Ectodermal cell (in vitro differentiated cells): ENCODE data around the gene NEDD9.

Experiments
- H3K27ac ChIP-seq: 2 replicates; pipeline ENCODE4 v1.7.0; 2013; ENCODE audit warnings: mild to moderate bottlenecking, low read depth, low read length; ENCODE audit not compliant: insufficient read depth, poor library complexity, severe bottlenecking
- H3K27me3 ChIP-seq: 2 replicates; pipeline ENCODE4 v1.7.0; 2013; ENCODE audit warnings: mild to moderate bottlenecking, low read length; ENCODE audit not compliant: insufficient read depth, control insufficient read depth, poor library complexity, severe bottlenecking
- H3K36me3 ChIP-seq: one replicate; pipeline ENCODE4 v1.7.0; 2013; ENCODE audit warnings: low read length; ENCODE audit not compliant: control insufficient read depth, insufficient read depth
- H3K4me1 ChIP-seq: one replicate; pipeline ENCODE4 v1.7.0; 2013; ENCODE audit warnings: low read length; ENCODE audit not compliant: control insufficient read depth, insufficient read depth
- H3K4me3 ChIP-seq: 2 replicates; pipeline ENCODE4 v1.7.0; 2013; ENCODE audit warnings: low read depth, low read length, control low read depth; ENCODE audit not compliant: insufficient read depth
- H3K9me3 ChIP-seq: 2 replicates; pipeline ENCODE4 v1.7.0; 2013; ENCODE audit warnings: mild to moderate bottlenecking, low read length, moderate library complexity; ENCODE audit not compliant: control insufficient read depth
- WGBS, 2 experiments: methylation state at CpG; one replicate each; pipeline ENCODE4 v1.1.7; 2013; ENCODE audit warnings: missing lambda C conversion rate in 2 of 2; 5-methylcytosine and 5-hydroxymethylcytosine counted together

NEDD9 gene

DNA sequence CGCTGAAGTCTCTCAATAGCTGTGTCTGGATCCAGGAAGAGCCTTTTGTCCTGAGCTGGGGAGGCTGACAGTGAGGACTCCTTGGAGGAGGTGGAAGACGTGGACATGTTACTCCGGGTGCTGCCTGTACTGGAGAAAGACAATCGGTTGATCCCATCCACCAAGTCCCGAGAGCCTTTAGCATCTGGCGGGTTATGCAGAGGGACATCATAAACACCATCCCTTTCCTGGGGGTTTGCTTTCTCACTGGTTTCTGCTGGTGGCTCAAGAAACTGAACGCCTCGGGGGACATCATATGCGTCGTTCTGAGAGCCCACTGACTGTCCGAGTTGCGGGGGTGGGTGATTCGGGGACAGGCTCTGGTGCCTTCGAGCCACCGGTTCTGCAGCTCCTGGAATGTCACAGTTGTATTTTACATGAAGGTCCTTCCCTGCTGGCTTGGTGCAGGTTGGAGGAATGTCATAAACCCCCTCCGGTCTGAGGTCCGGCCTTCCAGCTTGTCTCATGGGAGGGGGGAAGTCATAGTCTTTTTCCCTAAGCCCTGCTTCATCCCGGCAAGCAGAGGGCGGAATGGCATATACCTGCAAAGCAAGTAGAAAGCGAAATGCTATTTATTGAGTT, 41.7 kb downstream of the NEDD9 start:
- Histone ChIP-seq H3K4me1 (peaks cover 13% of the 10 kb centered on the region), H3K27ac (no peak overlapping the region), H3K27me3 (no peaks in the 10 kb centered on the region), H3K9me3 (no peaks in the 10 kb centered on the region), H3K36me3 (peaks cover 23% of the 10 kb centered on the region), H3K4me3 (no peak overlapping the region)
- WGBS, 2 experiments: 95 to 96% methylated on average over 20 of the region's 20 CpGs

- Histone ChIP-seq H3K4me1 (peaks cover 13% of the 10 kb centered on the region), H3K4me3 (no peak overlapping the region), H3K27me3 (no peaks in the 10 kb centered on the region), H3K9me3 (no peaks in the 10 kb centered on the region), H3K36me3 (peaks cover 23% of the 10 kb centered on the region), H3K27ac (no peak overlapping the region)
- WGBS, 2 experiments: 94 to 96% methylated on average over 20 to 21 of the region's 21 CpGs
Observed at GRCh38 chr6:11189865-11190624, 42.4 kb downstream of the NEDD9 start.

- Histone ChIP-seq H3K27me3 (no peaks in the 10 kb centered on the region), H3K36me3 (peaks cover 20% of the 10 kb centered on the region)
- 97% methylated on average over 4 to 5 of the region's 5 CpGs for whole genome bisulfite sequencing, 2 experiments
Observed at GRCh38 chr6:11188161-11188915, 44.1 kb downstream of the NEDD9 start.

GRCh38 chr6:11187301-11187700, 45.2 kb downstream of the NEDD9 start:
- Histone ChIP-seq H3K4me1 (peaks cover 3% of the 10 kb centered on the region), H3K36me3 (peaks cover 14% of the 10 kb centered on the region), H3K4me3 (no peak overlapping the region), H3K27me3 (no peaks in the 10 kb centered on the region), H3K27ac (no peak overlapping the region), H3K9me3 (no peaks in the 10 kb centered on the region)
- 95% methylated on average over 6 of the region's 6 CpGs for WGBS, 2 experiments

More at GRCh38 chr6:11188161-11188915, 44.1 kb downstream of the NEDD9 start:
- Histone ChIP-seq H3K4me1 (peaks cover 3% of the 10 kb centered on the region), H3K4me3 (no peak overlapping the region), H3K9me3 (no peaks in the 10 kb centered on the region), H3K27ac (no peak overlapping the region)

DNA sequence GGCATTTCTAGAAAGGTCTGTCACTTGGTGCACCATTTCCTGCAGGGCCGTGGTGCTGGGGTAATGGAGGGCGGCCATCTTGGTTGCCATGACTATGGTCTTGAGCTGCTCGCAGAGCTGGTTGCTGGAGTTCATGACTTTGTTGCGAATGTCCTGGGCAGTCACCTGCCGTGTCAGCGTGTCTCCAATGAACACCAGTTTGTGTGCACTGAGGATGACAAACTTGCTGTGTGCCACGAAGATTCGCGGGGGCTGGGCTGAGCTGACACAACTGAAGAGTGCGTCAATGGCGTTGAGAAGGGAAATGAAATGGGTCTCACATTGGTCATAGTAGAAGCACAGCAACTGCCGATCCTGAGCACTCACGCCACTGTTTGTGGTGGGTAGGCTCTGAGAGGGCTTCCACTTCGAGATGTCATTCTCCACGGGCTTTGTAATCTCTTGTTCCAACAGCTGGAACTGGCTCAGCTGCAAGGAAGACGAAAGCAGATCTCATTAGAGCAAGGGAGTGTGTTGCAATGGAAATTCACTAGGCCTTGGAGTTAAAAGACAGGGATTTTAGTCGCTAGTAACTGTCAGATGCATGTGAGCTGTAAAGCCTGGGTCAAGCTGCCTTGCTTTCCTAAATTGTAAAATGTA, 47.1 kb downstream of the NEDD9 start:
- H3K27ac ChIP-seq: no peak overlapping the region
- H3K4me3 ChIP-seq: no peak overlapping the region
- H3K9me3 ChIP-seq: peaks cover 3% of the 10 kb centered on the region
- H3K4me1 ChIP-seq: no peaks in the 10 kb centered on the region
- peaks cover 11% of the 10 kb centered on the region for H3K36me3 ChIP-seq
- 95% methylated on average over 17 of the region's 17 CpGs for WGBS, 2 experiments
- no peaks in the 10 kb centered on the region for H3K27me3 ChIP-seq

DNA sequence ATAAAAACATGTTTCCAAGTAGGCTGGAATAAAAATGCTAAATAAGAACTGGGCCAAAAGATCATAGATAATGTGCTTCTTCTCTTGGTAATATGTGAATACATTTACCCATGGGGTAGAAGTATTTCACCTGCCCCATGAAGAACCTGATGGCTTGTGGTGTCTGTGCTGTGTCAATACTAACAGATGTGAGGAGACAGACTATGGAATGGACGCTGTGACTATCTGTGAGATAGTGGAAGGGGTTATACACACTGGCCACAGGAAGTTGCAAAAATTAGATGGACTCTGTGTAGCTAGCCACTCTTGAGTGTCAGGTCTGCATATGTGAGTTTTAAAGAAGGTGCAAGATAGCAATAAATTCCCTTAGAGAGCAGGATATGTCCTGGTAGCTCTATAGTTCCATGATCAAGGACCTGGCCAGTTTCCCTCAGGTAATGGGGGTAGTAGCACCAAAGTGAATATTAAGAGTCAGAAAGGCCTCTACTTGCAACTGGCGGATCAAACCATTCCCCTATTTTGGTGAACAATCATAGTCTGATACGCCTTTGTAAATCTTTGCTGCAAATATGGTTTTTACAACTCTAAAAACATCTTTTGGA, 48.6 kb downstream of the NEDD9 start:
- Histone ChIP-seq H3K36me3 (peaks cover 5% of the 10 kb centered on the region), H3K9me3 (peaks cover 3% of the 10 kb centered on the region), H3K4me1 (no peaks in the 10 kb centered on the region), H3K27ac (no peak overlapping the region), H3K27me3 (no peaks in the 10 kb centered on the region), H3K4me3 (no peak overlapping the region)
- WGBS, 2 experiments: 89 to 93% methylated on average over 3 of the region's 3 CpGs

DNA sequence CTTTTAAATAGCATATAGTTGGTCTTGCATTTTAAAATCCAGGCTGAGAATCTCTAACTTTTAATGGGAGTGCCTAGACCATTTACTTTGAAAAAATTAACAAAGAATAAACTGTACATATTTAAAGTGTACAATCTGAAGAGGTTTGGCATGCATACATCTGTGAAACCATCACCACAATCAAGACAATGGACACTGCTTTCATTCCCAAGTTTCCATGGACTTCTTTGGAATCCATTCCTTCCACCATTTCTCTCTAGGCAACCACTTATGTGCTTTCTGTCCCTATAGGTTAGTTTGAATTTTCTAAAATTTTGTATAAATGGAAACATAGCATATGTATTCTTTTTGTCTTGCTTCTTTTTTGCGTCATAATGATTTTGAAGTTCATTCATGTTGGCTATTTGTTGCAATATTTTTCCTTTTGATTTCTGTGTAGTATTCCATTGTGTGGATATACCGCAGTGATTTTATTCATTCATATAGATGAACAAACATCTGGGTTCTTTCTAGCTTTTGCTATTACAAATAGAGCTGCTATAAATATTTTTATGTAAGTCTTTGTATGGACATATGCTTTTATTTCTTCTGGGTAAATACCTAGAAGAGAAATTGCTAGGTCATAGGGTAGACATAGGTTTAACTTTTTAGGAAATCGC, 50.9 kb downstream of the NEDD9 start:
- WGBS, 2 experiments: 83 to 100% methylated on average over 1 to 2 of the region's 3 CpGs
- H3K9me3 ChIP-seq: peaks cover 3% of the 10 kb centered on the region
- no peaks in the 10 kb centered on the region for H3K36me3 ChIP-seq
- no peaks in the 10 kb centered on the region for H3K4me1 ChIP-seq
- no peak overlapping the region for H3K4me3 ChIP-seq
- no peaks in the 10 kb centered on the region for H3K27me3 ChIP-seq
- H3K27ac ChIP-seq: no peak overlapping the region

- no peak overlapping the region for H3K27ac ChIP-seq
Observed at GRCh38 chr6:11179419-11180202, 52.9 kb downstream of the NEDD9 start.

GRCh38 chr6:11179088-11179418, 53.4 kb downstream of the NEDD9 start:
- H3K4me1 ChIP-seq: no peaks in the 10 kb centered on the region
- 79% methylated on average over 6 of the region's 6 CpGs for WGBS, 2 experiments
- no peaks in the 10 kb centered on the region for H3K27me3 ChIP-seq
- H3K27ac ChIP-seq: no peak overlapping the region
- H3K36me3 ChIP-seq: no peaks in the 10 kb centered on the region
- no peak overlapping the region for H3K4me3 ChIP-seq
- peaks cover 3% of the 10 kb centered on the region for H3K9me3 ChIP-seq

More at GRCh38 chr6:11179419-11180202, 52.9 kb downstream of the NEDD9 start:
- Histone ChIP-seq H3K4me3 (no peak overlapping the region), H3K9me3 (peaks cover 3% of the 10 kb centered on the region), H3K4me1 (no peaks in the 10 kb centered on the region), H3K27me3 (no peaks in the 10 kb centered on the region), H3K36me3 (no peaks in the 10 kb centered on the region)
- 38 to 44% methylated on average over 8 of the region's 8 CpGs for WGBS, 2 experiments
